MCF 10A (cell line): ENCODE results near the gene CEACAM16. TPM values are rescaled to one million over a fixed set of nuclear protein-coding genes. Genes with fewer than 3 reads are reported as not detected.

ENCODE experiments used
- BruUV-seq: library from RNA; stranded (reverse); fragments of 400-500 nt; replicated peaks from 2 replicates; lab custom pipeline; 2021; lab: Mats Ljungman, UMichigan
- CTCF ChIA-PET: fragments of 300-600 bp; sonication (Branson Sonifier 250); formaldehyde crosslinking; extraction: SDS; loops from one replicate; lab custom pipeline; 2021; ENCODE audit warnings: antibody characterized with exemption, inconsistent platforms; lab: Yijun Ruan, JAX
- POLR2A ChIA-PET: fragments of 300-600, 350-650 bp; sonication (Branson Sonifier 250); formaldehyde crosslinking; extraction: SDS; loops from one replicate; lab custom pipeline; 2020; ENCODE audit warnings: antibody characterized with exemption, inconsistent platforms; lab: Yijun Ruan, JAX
- DNase-seq: peaks from one replicate; pipeline ENCODE4 v3.0.0-alpha.2; 2018; ENCODE audit not compliant: unreplicated experiment
- H3K27ac Mint-ChIP-seq: one replicate; pipeline ENCODE4 v1.8.0; 2022; ENCODE audit warnings: mild to moderate bottlenecking, low read depth, mixed read lengths; ENCODE audit not compliant: unreplicated experiment
- H3K27me3 Mint-ChIP-seq: one replicate; pipeline ENCODE4 v1.8.0; 2022; ENCODE audit warnings: mixed read lengths; ENCODE audit not compliant: insufficient read depth, unreplicated experiment
- H3K36me3 Mint-ChIP-seq: one replicate; pipeline ENCODE4 v1.8.0; 2022; ENCODE audit warnings: mild to moderate bottlenecking, moderate library complexity, mixed read lengths; ENCODE audit not compliant: insufficient read depth, unreplicated experiment
- H3K4me1 Mint-ChIP-seq: one replicate; pipeline ENCODE4 v1.8.0; 2022; ENCODE audit warnings: mixed read lengths; ENCODE audit not compliant: insufficient read depth, unreplicated experiment
- H3K4me3 Mint-ChIP-seq: one replicate; pipeline ENCODE4 v1.8.0; 2022; ENCODE audit warnings: mild to moderate bottlenecking, moderate library complexity, mixed read lengths; ENCODE audit not compliant: unreplicated experiment
- H3K9me3 Mint-ChIP-seq: one replicate; pipeline ENCODE4 v1.8.0; 2022; ENCODE audit warnings: mixed read lengths; ENCODE audit not compliant: unreplicated experiment
- CTCF ChIP-seq: fragments of 200-600 bp; IDR thresholded peaks from one replicate; pipeline ENCODE4 v1.8.0; 2022; ENCODE audit warnings: antibody characterized with exemption, mild to moderate bottlenecking; ENCODE audit not compliant: unreplicated experiment
- intact Hi-C: fragments of 100-400 bp; cut with micrococcal nuclease; formaldehyde crosslinking; loops from 2 replicates; pipeline ENCODE4 v1.14.1; 2022
- total RNA-seq: library from RNA; stranded (reverse); gene quantifications from 2 replicates; pipeline ENCODE4 v1.2.3, GENCODE V29; 2022

CEACAM16 gene
- total RNA-seq, 1 experiment from 2014 or later = not detected

GRCh38 chr19:44746946-44747738, 48.2 kb downstream of the CEACAM16 start:
- ChIA-PET CTCF (interaction anchor here (0.7 kb wide), 1 partner anchor 24 kb away, joined by 3 read pairs; no protein-coding TSS in a partner anchor), POLR2A (interaction anchor here (0.6 to 1.1 kb wide), 2 partner anchors 25 to 643 kb away, joined by 3 read pairs; no protein-coding TSS in a partner anchor)
- Mint-ChIP-seq H3K27me3 (no peaks in the 10 kb centered on the region), H3K4me3 (peak overlapping the region; percentile 83), H3K9me3 (no peaks in the 10 kb centered on the region), H3K4me1 (peaks cover 58% of the 10 kb centered on the region), H3K36me3 (peaks cover 30% of the 10 kb centered on the region), H3K27ac (no peak overlapping the region)
- intact Hi-C loops = loop anchor here (10.0 kb wide), 1 partner anchor 982 kb away; no protein-coding TSS in a partner anchor
- peak; percentile 98 for DNase-seq
- no TSS peak for BruUV-seq
- no peak for TF ChIP-seq CTCF

- H3K9me3 Mint-ChIP-seq = no peaks in the 10 kb centered on the region
- peak overlapping the region; percentile 83 for H3K4me3 Mint-ChIP-seq
- intact Hi-C loops = loop anchor here (10.0 kb wide), 1 partner anchor 983 kb away; no protein-coding TSS in a partner anchor
- H3K4me1 Mint-ChIP-seq = peaks cover 58% of the 10 kb centered on the region
- BruUV-seq = TSS peak; percentile 43
- ChIA-PET CTCF (interaction anchor here (0.7 kb wide), 1 partner anchor 25 kb away, joined by 3 read pairs; no protein-coding TSS in a partner anchor), POLR2A (interaction anchor here (0.6 to 1.1 kb wide), 2 partner anchors 25 to 643 kb away, joined by 3 read pairs; no protein-coding TSS in a partner anchor)
- peak; percentile 87 for DNase-seq
- peak overlapping the region; percentile 77 for H3K27ac Mint-ChIP-seq
- no peak for TF ChIP-seq CTCF
- H3K27me3 Mint-ChIP-seq = no peaks in the 10 kb centered on the region
- H3K36me3 Mint-ChIP-seq = peaks cover 37% of the 10 kb centered on the region
Measured at GRCh38 chr19:44747739-44748425, 48.9 kb downstream of the CEACAM16 start.

GRCh38 chr19:44748426-44749254, 49.7 kb downstream of the CEACAM16 start, which contains the start of gene BCL3:
TSS of gene BCL3 (plus strand) at chr19:44748708. CDS start at chr19:44748791, 83 bp downstream.
- no TSS peak for BruUV-seq
- ChIA-PET CTCF (interaction anchor here (0.5 to 1.2 kb wide), 6 partner anchors 18 to 793 kb away, joined by 3 to 6 read pairs (median 4); no protein-coding TSS in a partner anchor), POLR2A (interaction anchor here (0.5 to 1.6 kb wide), 8 partner anchors 8 to 596 kb away, joined by 3 to 12 read pairs (median 4); no protein-coding TSS in a partner anchor)
- Mint-ChIP-seq H3K27ac (peak within 1 kb of the TSS; percentile 87), H3K27me3 (no peaks in the 10 kb centered on the region), H3K9me3 (no peaks in the 10 kb centered on the region), H3K4me1 (peaks cover 61% of the 10 kb centered on the region), H3K36me3 (peaks cover 44% of the 10 kb centered on the region), H3K4me3 (peak within 1 kb of the TSS; percentile 83)
- intact Hi-C loops = loop anchor here (10.0 kb wide), 1 partner anchor 984 kb away; no protein-coding TSS in a partner anchor
- no peak for DNase-seq
- no peak for TF ChIP-seq CTCF
